Breast epithelium (tissue), 3 donors: ENCODE results near the gene NSMCE4A.
"Not testable (repeated sequence)": the region's sequence is repeated elsewhere in the genome, so short reads cannot be mapped to it uniquely, and the experiment has no call there.

Source experiments
- CTCF ChIP-seq, 3 donors: fragments of 450-650 bp; IDR thresholded peaks; one replicate each; pipeline ENCODE4 v1.5.1; 2016 to 2017; ENCODE audit warnings: antibody characterized with exemption in 3 of 3, mild to moderate bottlenecking in 3 of 3, moderate library complexity in 3 of 3
- POLR2A ChIP-seq: fragments of 450-650 bp; IDR thresholded peaks from one replicate; pipeline ENCODE4 v1.6.1; 2016; ENCODE audit warnings: antibody characterized with exemption, mild to moderate bottlenecking, moderate library complexity

GRCh38 chr10:121991727-121992126 is 16.7 kb upstream of the NSMCE4A start:
- TF ChIP-seq CTCF (IDR thresholded peaks at IDR 0.05); POLR2A: not testable (repeated sequence)
